ENCODE measurements around the gene FOSL2.

Gene FOSL2

GRCh38 chr2:28435241-28435640 lies 42.6 kb downstream of the FOSL2 start:
- DNase-seq: no peak

GRCh38 chr2:28435814-28436351 lies 43.2 kb downstream of the FOSL2 start:
- DNase-seq: no peak

GRCh38 chr2:28436525-28437051 lies 43.9 kb downstream of the FOSL2 start:
- no peak for DNase-seq

GRCh38 chr2:28437149-28437835 lies 44.6 kb downstream of the FOSL2 start:
- no peak for DNase-seq

DNA sequence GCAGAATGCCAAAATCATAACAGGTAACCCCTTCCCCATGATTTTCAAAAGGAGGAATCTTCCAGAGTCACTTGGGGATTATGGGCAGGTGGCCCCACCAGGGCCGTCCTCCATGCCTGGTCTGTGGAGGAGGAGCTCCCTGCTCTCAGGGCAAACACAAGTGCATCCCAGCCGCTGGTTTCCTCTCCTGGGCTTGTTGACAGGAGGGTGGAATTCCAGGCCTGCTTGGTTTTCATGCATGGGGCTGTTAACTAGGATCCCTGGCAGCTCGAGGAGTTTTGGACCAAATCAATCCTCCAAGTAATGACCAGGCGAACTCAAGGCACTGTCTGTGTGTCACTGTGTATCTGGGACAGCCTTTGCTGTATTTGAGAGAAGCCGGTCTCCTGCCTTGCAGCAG lies 45.3 kb downstream of the FOSL2 start:
- DNase-seq: no peak

GRCh38 chr2:28438532-28439063 lies 45.9 kb downstream of the FOSL2 start:
- DNase-seq: no peak

DNA sequence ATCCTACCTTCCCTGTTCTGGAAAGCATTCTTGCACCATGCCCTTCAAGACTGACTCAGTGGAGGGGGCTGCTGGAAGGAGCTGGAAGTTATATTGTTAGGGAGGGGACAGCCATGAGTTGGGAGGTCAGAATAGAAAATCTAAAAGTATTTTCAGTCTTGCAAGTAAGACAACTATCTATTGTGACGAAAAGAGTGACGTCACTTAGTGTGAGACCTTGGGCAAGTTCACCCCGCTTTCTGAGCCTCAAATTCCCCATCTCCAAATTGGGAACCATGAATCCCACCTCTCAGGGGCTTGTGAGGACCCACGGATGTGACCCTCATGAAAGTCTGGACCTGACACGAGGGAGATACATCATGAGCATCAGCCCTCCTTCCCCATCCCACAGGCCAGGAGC lies 46.5 kb downstream of the FOSL2 start:
- DNase-seq: no peak

- no peak for DNase-seq
These were observed 47.1 kb downstream of the FOSL2 start for GRCh38 chr2:28439763-28440162.

- DNase-seq: no peak
These were observed 49.7 kb downstream of the FOSL2 start for GRCh38 chr2:28442328-28442727.

DNA sequence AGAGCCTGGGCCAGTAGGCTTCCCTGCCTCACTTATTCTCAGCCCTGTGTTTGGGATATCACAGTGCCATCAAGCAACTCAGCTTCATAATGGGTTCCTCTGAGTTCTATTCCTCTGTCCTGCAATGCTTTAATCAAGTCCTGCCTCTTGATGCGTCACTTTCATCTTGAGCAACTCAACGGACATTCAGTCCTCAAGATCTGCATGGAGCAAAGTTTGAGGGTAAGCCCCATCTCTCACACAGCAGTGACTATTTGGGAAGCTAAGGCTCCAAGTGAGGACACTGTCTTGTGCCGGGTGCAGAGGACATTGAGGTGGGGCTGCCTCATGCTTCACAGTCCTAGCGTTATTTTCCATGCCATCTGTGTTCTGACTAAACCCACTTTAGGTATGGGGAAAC lies 52.3 kb downstream of the FOSL2 start:
- DNase-seq: no peak

- peak; percentile 57 for DNase-seq
These were observed 53.0 kb downstream of the FOSL2 start for GRCh38 chr2:28445448-28446258.

- DNase-seq: no peak
These were observed 53.9 kb downstream of the FOSL2 start for GRCh38 chr2:28446531-28446930.

DNA sequence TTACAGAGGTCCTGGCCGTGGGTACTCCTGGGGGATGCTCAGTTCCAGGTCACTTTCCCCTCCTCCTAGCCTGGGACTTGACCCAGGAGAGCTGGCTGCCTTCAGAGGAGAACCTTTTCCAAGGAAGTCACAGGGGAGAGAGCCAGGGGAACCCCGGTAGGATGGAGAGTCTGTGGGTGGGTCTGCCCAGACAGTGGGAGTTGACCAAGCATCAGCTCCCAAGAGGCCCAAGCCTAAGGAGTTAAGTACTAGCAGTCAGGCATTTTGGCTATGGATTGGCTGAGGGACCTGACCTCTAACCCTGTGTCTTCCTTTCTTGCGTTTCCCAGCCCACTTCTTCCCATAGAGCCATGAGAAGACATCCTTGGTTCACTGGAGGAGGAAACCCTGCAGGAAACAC lies 54.4 kb downstream of the FOSL2 start:
- no peak for DNase-seq

DNA sequence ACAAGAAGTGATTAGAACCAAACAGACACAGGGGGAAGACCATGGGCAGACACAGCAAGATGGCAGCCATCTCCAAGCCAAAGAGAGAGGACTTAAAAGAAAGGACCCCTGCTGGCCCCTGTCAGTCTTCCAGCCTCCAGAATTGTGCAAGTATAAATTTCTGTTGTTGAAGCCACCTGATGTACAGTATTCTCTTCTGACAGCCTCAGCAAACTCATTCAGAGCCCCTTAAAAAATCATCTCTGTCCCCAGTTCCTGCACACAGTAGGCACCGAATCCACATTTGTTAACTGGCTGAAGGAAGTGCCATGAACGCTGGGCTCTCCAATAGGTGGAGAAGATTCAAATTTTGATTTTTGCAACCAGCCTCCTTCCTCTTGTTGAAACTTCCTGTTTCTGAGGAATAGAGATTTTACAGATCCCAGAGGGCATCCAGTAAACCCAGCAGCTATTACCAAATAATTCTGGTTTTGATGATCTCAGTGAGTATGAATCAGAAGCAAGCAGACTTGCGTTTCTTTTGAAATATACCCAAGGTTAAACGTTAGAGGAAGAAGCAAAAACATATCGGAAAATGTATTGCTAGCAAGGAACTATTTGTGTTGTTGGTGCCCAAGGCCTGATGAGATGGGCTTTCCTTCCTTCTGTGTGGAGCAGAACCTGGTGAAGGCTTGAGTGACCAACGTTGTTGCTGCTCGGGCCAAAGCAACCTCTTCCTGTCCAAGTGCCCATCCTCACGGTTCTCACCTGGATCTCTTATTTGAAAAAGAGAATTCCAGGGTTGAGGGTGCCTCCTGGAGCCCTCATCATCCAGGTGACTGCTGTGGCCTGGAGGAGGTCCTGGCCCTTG lies 55.5 kb downstream of the FOSL2 start:
- DNase-seq: no peak

DNA sequence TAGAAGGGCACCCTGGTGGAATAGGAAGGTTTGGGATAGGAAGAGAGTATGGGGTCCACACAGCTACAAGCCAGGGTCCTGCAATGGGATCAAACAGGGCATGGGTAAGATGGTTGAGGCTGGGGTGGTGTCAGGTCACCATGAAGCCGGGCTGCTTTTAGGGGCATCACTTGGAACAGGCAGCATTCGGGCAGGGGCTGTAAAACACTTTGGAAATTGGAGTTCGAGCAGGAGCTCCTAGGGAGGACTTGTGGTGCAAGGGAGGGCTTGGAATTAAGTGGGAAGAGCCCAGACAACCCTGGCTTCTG lies 56.1 kb downstream of the FOSL2 start:
- no peak for DNase-seq

DNA sequence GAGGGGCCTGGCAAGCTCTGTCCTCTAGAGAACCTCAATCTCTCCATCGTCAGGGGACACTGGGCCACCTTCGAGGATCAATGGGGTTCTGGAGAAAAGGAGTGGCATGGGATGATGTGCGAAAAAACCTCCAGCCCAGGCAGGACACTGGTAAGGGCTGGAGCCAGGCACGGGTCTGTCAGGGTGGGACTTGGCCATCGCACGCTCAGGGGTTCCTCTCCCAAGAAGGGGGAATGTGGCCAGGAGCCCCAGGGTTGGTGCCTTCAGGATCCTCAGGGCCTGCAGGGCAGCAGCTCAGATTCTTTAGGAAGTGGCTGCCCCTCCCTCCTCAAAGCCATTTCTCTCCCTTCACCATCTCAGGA lies 56.4 kb downstream of the FOSL2 start:
- no peak for DNase-seq

DNA sequence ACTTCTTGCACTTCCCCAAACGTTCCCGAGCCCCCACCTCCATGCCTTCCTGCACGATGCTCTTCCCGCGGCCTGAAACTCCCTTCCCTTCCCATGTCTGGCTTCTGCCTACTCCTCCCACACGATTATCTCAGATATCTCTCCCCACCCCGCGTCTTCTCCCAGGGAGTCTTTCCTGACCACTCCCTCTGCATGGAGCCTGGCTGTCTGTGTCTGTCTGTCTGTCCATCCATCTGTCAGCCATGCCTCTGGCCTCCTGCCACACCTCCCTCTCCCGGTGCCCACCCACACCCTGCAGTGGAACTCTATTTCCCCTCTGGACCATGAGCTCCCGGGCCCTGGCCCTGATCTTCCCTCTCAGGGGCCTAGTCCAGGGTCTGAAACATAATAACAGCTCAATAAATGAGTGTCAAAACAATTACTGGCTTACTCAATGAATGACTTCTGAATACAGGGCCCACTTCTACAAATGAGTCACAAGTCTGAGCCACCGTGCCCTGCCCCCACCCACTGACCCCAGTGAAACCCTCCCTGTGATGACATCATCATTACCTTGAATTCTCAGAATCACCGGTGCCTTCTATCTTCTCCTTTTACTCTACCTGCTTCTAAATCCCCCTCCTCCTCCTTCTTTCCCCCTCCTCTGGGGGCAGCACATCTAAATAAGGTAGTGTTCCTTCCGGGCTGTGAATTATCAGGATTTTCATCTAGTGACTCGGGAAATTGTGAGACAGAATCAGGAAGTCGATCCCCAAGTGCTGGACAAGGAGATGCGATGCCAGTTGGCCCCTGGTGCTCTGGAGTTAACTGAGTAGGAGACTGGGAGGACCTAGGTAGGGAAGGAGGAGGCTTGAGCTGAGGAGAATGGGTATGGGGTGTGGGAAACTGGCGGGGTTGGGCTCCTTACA lies 57.1 kb downstream of the FOSL2 start:
- DNase-seq: peak; percentile 85

- no peak for DNase-seq
These were observed 58.4 kb downstream of the FOSL2 start for GRCh38 chr2:28450901-28451565.

GRCh38 chr2:28451793-28452533 lies 59.3 kb downstream of the FOSL2 start:
- DNase-seq: no peak

DNA sequence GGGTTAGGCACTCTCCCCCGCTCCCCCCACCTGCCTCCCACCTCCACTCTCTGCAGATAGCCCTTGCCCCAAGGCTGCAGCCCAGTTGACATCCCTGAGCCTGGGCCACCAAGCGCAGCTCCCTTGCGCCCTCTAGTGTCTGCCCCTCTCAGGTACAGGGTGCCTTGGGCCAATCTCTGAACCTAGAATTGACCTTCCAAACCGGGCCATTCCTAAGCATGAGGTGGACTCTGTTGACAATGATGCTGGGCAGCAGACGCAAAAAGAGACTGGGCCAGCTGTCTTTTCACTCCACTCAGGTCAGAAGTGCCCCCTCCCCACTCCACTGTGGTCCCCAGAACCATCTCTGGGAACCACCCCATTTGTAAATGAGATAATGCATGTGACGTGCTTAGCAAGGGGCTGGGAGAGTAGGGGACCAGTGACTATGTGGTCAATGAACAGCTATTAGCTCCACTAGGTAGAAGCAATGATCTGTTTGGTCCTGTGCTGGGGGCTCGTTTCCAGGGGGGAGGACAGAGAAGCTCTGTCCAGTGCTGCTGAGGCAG lies 60.0 kb downstream of the FOSL2 start:
- peak; percentile 74 for DNase-seq

Measured in stimulated activated naive CD4-positive, alpha-beta T cell treated with Interleukin-2 at 50 U/mL for 16 hours (primary cell).